ENCODE data around the gene SPHK1.

The SPHK1 gene

DNA sequence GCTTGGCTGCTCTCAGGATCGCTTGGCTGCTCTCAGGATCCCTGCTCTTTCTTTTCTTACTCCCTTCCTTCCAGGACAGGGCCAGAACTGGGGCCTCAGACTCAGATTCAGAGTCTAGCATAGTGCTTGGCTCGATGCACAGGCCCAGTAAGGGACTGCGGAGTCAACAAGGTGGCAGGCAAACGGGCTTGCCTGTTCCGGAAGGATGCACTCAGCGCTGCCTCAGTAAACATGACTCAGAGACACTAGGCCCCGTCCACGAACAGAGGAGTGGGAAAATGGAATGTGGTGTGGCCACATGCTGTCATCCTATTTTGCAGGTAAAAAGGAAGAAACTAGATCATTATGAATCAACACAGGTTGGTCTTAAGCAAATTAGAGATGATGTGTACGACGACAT is 9.8 kb downstream of the SPHK1 start:
- TF ChIP-seq, protein P1, sequence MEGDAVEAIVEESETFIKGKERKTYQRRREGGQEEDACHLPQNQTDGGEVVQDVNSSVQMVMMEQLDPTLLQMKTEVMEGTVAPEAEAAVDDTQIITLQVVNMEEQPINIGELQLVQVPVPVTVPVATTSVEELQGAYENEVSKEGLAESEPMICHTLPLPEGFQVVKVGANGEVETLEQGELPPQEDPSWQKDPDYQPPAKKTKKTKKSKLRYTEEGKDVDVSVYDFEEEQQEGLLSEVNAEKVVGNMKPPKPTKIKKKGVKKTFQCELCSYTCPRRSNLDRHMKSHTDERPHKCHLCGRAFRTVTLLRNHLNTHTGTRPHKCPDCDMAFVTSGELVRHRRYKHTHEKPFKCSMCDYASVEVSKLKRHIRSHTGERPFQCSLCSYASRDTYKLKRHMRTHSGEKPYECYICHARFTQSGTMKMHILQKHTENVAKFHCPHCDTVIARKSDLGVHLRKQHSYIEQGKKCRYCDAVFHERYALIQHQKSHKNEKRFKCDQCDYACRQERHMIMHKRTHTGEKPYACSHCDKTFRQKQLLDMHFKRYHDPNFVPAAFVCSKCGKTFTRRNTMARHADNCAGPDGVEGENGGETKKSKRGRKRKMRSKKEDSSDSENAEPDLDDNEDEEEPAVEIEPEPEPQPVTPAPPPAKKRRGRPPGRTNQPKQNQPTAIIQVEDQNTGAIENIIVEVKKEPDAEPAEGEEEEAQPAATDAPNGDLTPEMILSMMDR (IDR thresholded peaks at IDR 0.05; ENCODE audit: low read depth, low read length) = no peak
- Histone ChIP-seq H3K9me3 (ENCODE audit: severe bottlenecking) (no peaks in the 10 kb centered on the region), H3K27ac (no peak overlapping the region), H3K27me3 (ENCODE audit: insufficient read depth, low read depth, severe bottlenecking) (no peaks in the 10 kb centered on the region), H3K36me3 (peaks cover 91% of the 10 kb centered on the region), H3K4me3 (ENCODE audit: low read depth, low read length) (no peak overlapping the region)
- DNase-seq = no peak

DNA sequence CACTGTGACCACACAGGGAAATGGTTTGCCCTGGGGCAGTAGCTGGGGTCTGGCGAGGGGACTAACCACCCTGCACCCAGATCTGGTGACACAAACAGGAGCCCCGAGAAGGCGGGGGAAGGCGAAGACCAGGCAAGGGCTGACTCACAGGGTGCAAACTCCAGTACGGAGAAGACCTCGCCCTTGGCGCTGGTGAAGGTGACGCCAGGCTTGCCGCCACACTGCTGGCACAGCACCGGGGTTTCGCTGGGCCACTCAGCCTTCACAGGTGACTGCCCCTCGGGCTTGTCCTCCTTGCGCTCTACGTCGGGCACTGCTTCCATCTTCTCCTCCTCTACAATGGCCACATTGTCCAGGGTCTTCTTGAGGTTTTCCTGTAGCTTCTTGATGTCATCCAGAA is 11.6 kb downstream of the SPHK1 start:
- TF ChIP-seq, protein P1 (IDR thresholded peaks at IDR 0.05; ENCODE audit: low read depth, low read length) = no peak
- no peaks in the 10 kb centered on the region for H3K9me3 ChIP-seq (ENCODE audit: severe bottlenecking)
- DNase-seq = no peak
- H3K4me3 ChIP-seq (ENCODE audit: low read depth, low read length) = no peak overlapping the region
- no peak overlapping the region for H3K27ac ChIP-seq
- no peaks in the 10 kb centered on the region for H3K27me3 ChIP-seq (ENCODE audit: insufficient read depth, low read depth, severe bottlenecking)
- H3K36me3 ChIP-seq = peaks cover 95% of the 10 kb centered on the region

DNA sequence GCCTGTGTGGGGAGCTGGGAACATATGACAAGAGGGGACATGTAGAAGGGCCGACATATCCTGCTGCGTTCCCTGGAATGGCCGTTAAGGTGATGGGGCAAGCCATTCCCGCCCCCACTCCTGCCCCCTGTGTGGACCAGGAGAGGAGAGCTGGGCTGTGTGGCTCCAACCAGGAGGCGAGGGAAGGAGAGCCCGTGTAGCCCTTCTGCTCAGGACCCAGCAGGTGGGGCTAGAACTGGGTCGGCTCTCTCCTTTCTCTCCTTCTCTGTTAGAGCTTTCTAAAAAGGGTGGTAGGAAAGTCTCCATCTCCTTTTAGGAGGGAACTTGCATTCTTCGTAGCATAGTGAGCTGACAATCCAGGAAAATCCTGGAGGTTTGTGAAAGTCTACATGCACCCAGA is 12.8 kb downstream of the SPHK1 start:
- no peak for DNase-seq
- TF ChIP-seq, protein P1 (IDR thresholded peaks at IDR 0.05; ENCODE audit: low read depth, low read length) = no peak
- no peak overlapping the region for H3K4me3 ChIP-seq (ENCODE audit: low read depth, low read length)
- no peaks in the 10 kb centered on the region for H3K27me3 ChIP-seq (ENCODE audit: insufficient read depth, low read depth, severe bottlenecking)
- no peaks in the 10 kb centered on the region for H3K9me3 ChIP-seq (ENCODE audit: severe bottlenecking)
- peaks cover 96% of the 10 kb centered on the region for H3K36me3 ChIP-seq
- H3K27ac ChIP-seq = no peak overlapping the region; the same call in 1 of the 2 replicates

DNA sequence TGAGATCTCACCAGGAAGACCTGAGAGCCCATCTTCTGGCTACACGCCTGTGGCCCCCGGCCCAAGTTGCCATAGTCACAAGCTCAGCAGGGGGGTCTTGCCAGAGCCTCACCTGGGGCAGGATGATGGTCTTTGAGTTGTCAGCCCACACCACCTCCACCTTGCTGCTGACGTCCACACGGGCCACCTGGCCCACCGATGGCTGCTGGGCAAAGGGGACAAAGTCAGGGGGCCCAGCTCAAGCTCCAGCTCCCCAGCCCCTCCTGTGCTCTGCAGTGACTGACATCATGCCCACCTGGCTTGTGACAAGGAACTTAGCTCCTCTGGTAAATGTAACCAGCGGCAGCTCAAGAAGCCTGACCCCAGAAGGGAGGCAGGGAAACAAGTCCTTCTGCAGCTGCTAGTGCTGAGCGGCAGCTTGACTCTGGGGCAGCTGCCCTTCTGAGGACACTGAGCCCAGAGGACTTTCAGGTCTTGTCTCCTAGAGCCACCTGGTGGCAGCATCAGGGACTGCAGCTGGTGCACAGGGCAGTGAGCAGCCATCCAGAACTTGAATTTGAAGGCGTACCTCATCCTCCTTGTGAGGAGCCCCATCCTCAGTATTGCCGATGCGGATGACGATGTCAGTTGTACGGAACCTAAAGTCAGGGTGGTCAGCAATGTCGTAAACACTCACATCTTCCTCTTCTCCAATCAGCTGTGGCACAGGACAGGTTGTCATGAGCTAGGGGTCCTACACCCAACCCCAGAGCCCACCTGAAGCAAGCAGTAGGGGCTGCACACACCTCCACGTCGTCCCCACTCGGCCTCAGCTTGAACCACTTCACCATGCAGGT is 13.5 kb downstream of the SPHK1 start:
- H3K27ac ChIP-seq = no peak overlapping the region; the same call in 1 of the 2 replicates
- TF ChIP-seq, protein P1 (IDR thresholded peaks at IDR 0.05; ENCODE audit: low read depth, low read length) = peak; percentile 99

DNA sequence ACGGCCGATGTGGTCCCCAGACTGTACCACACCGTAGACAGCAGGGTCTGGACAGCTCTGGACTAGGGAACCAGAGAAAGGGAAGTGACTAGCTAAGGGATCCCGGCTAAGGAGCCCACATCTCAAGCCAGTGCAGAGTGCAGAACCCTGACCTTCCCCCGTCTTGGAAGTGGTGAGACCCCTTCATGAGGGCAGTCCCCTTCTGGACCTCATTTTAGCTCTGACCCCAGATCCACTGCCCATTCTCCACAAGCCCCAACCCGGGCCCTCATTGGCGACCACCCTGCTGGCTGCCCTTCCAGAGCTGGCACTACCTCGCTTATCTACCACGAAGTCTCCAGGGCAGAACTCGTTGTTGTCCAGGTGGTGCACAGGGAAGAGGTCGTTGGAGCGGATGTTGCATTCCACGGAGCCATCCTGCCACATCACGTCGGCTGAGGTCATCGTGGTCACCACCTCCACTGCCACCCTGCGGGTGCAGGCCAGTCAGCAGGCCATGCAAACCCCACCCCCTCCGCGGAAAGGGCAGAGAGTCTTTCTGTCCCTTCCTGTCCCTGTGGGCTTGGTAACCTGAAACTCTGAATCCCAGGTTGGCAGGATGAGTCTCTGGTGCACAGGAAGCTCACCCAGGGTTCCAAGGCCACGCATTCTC is 14.2 kb downstream of the SPHK1 start:
- Histone ChIP-seq H3K9me3 (ENCODE audit: severe bottlenecking) (no peaks in the 10 kb centered on the region), H3K4me3 (ENCODE audit: low read depth, low read length) (no peak overlapping the region), H3K36me3 (peaks cover 99% of the 10 kb centered on the region), H3K27me3 (ENCODE audit: insufficient read depth, low read depth, severe bottlenecking) (no peaks in the 10 kb centered on the region), H3K27ac (no peak overlapping the region)
- TF ChIP-seq, protein P1 (IDR thresholded peaks at IDR 0.05; ENCODE audit: low read depth, low read length) = no peak
- DNase-seq = no peak

More for the DNA sequence above, 13.5 kb downstream of the SPHK1 start:
- DNase-seq = peak; percentile 95
- H3K4me3 ChIP-seq (ENCODE audit: low read depth, low read length) = no peak overlapping the region
- H3K36me3 ChIP-seq = peaks cover 97% of the 10 kb centered on the region
- H3K9me3 ChIP-seq (ENCODE audit: severe bottlenecking) = no peaks in the 10 kb centered on the region
- no peaks in the 10 kb centered on the region for H3K27me3 ChIP-seq (ENCODE audit: insufficient read depth, low read depth, severe bottlenecking)
